IMR-90 (cell line): ENCODE results near the gene NLRP3. TPM values are rescaled to one million over a fixed set of nuclear protein-coding genes. Genes with fewer than 3 reads are reported as not detected.

ENCODE experiments used
- ATAC-seq: fragments of 200-7000 bp; cut with Tn5 transposase; 2 replicates; pipeline ENCODE4 v1.9.1; 2020; ENCODE audit warnings: low read depth, mild to moderate bottlenecking, moderate library complexity
- BruUV-seq: library from RNA; stranded (reverse); fragments of 400-500 nt; replicated peaks from 2 replicates; lab custom pipeline; 2021; lab: Mats Ljungman, UMichigan
- CTCF ChIA-PET: fragments of 300-600 bp; formaldehyde crosslinking; extraction: SDS; loops from one replicate; lab custom pipeline; 2021; ENCODE audit warnings: antibody characterized with exemption; lab: Yijun Ruan, JAX
- POLR2A ChIA-PET: fragments of 300-600 bp; sonication (Branson Sonifier 250); formaldehyde crosslinking; loops from one replicate; lab custom pipeline; 2022; ENCODE audit warnings: antibody characterized with exemption; ENCODE audit not compliant: unreplicated experiment; lab: Charles Lee
- DNase-seq: peaks from one replicate; pipeline ENCODE4 v3.0.0; 2013
- H2AFZ ChIP-seq: replicated peaks from 2 replicates; pipeline ENCODE3; 2013; ENCODE audit warnings: low read length, mild to moderate bottlenecking; ENCODE audit not compliant: poor library complexity
- H2AK5ac ChIP-seq: 2 replicates; pipeline ENCODE4 v1.6.1; 2013; ENCODE audit warnings: low read depth, low read length, inconsistent platforms
- H2AK9ac ChIP-seq: replicated peaks from 2 replicates; pipeline ENCODE3; 2013; ENCODE audit warnings: mild to moderate bottlenecking, low read depth, low read length, moderate library complexity; ENCODE audit not compliant: poor library complexity
- H2BK120ac ChIP-seq: 2 replicates; pipeline ENCODE4 v1.6.1; 2013; ENCODE audit warnings: low read depth, low read length, inconsistent platforms
- H2BK15ac ChIP-seq: 3 replicates; pipeline ENCODE4 v1.6.1; 2013; ENCODE audit warnings: low read depth, low read length, inconsistent platforms
- H2BK20ac ChIP-seq: 2 replicates; pipeline ENCODE4 v1.6.1; 2013; ENCODE audit warnings: low read depth, mild to moderate bottlenecking, inconsistent platforms, low read length, moderate library complexity
- H2BK5ac ChIP-seq: 2 replicates; pipeline ENCODE4 v1.6.1; 2013; ENCODE audit warnings: mild to moderate bottlenecking, low read depth, low read length, inconsistent platforms; ENCODE audit not compliant: poor library complexity, severe bottlenecking
- H3K14ac ChIP-seq: replicated peaks from 2 replicates; pipeline ENCODE4 v1.6.1; 2013; ENCODE audit warnings: low read depth, low read length, inconsistent platforms
- H3K18ac ChIP-seq: 2 replicates; pipeline ENCODE4 v1.6.1; 2013; ENCODE audit warnings: low read depth, low read length, control low read depth
- H3K23ac ChIP-seq: 2 replicates; pipeline ENCODE4 v1.6.1; 2013; ENCODE audit warnings: low read depth, low read length, inconsistent platforms
- H3K27ac ChIP-seq: 2 replicates; pipeline ENCODE4 v1.5.1; 2013; ENCODE audit warnings: mild to moderate bottlenecking, control low read depth, low read length; ENCODE audit not compliant: insufficient read depth
- H3K27me3 ChIP-seq: 2 replicates; pipeline ENCODE4 v1.6.1; 2013; ENCODE audit warnings: low read length; ENCODE audit not compliant: control insufficient read depth, insufficient read depth
- H3K36me3 ChIP-seq: 2 replicates; pipeline ENCODE4 v1.6.1; 2013; ENCODE audit warnings: low read length, mixed read lengths; ENCODE audit not compliant: control insufficient read depth, insufficient read depth
- H3K4ac ChIP-seq: 2 replicates; pipeline ENCODE4 v1.6.1; 2013; ENCODE audit warnings: low read depth, low read length, inconsistent platforms
- H3K4me1 ChIP-seq: 2 replicates; pipeline ENCODE4 v1.6.1; 2013; ENCODE audit warnings: low read length, mixed read lengths; ENCODE audit not compliant: control insufficient read depth, insufficient read depth
- H3K4me2 ChIP-seq: 2 replicates; pipeline ENCODE4 v1.6.1; 2013; ENCODE audit warnings: low read depth, mild to moderate bottlenecking, control low read depth, low read length, moderate library complexity
- H3K4me3 ChIP-seq: 2 replicates; pipeline ENCODE4 v1.5.1; 2013; ENCODE audit warnings: low read depth, mild to moderate bottlenecking, control low read depth, low read length, moderate library complexity; ENCODE audit not compliant: insufficient read depth
- H3K56ac ChIP-seq: 2 replicates; pipeline ENCODE4 v1.6.1; 2013; ENCODE audit warnings: low read length, inconsistent platforms; ENCODE audit not compliant: insufficient read depth; ENCODE audit errors: extremely low read depth
- H3K79me1 ChIP-seq, 2 experiments: 2 replicates each; pipeline ENCODE4 v1.6.1; 2013; ENCODE audit warnings: low read length in 2 of 2, inconsistent platforms in 1 of 2, low read depth in 1 of 2
- H3K9ac ChIP-seq: 2 replicates; pipeline ENCODE4 v1.6.1; 2013; ENCODE audit warnings: low read depth, low read length, control low read depth
- H3K9me1 ChIP-seq: 2 replicates; pipeline ENCODE4 v1.6.1; 2013; ENCODE audit warnings: low read length, inconsistent platforms; ENCODE audit not compliant: insufficient read depth
- H3K9me3 ChIP-seq: 2 replicates; pipeline ENCODE4 v1.6.1; 2013; ENCODE audit warnings: low read length; ENCODE audit not compliant: control insufficient read depth, insufficient read depth
- H4K20me1 ChIP-seq: 2 replicates; pipeline ENCODE4 v1.6.1; 2013; ENCODE audit warnings: low read length, inconsistent platforms; ENCODE audit not compliant: insufficient read depth
- H4K5ac ChIP-seq: 2 replicates; pipeline ENCODE4 v1.6.1; 2013; ENCODE audit warnings: mild to moderate bottlenecking, low read depth, low read length, control low read depth
- H4K8ac ChIP-seq, 2 experiments: 2 replicates each; pipeline ENCODE4 v1.6.1; 2013; ENCODE audit warnings: low read depth in 2 of 2, low read length in 2 of 2, control low read depth in 1 of 2, inconsistent platforms in 1 of 2
- H4K91ac ChIP-seq: 2 replicates; pipeline ENCODE4 v1.6.1; 2013; ENCODE audit warnings: low read depth, low read length, inconsistent platforms; ENCODE audit not compliant: insufficient read depth
- CHD1 ChIP-seq: IDR thresholded peaks from 2 replicates; pipeline ENCODE4 v1.6.1; 2012; ENCODE audit warnings: low read depth, low read length, improper control_type of control experiment
- MAFK ChIP-seq: IDR thresholded peaks from 2 replicates; pipeline ENCODE4 v1.6.1; 2012; ENCODE audit warnings: low read depth, low read length, improper control_type of control experiment
- MXI1 ChIP-seq: IDR thresholded peaks from 2 replicates; pipeline ENCODE4 v1.6.1; 2012; ENCODE audit warnings: low read depth, mild to moderate bottlenecking, low read length, moderate library complexity, borderline replicate concordance
- NFE2L2 ChIP-seq: fragments of 150-350 bp; IDR thresholded peaks from 2 replicates; pipeline ENCODE4 v1.6.1; 2016; ENCODE audit warnings: low read depth, mild to moderate bottlenecking, low read length
- WGBS, 2 experiments: methylation state at CpG; one replicate each; pipeline versions ENCODE4 v1.1.5 to v1.1.7; 2013; ENCODE audit warnings: missing lambda C conversion rate in 2 of 2; ENCODE audit not compliant: insufficient read length in 1 of 2; ENCODE audit errors: extremely low coverage in 2 of 2; 5-methylcytosine and 5-hydroxymethylcytosine counted together
- dilution Hi-C: fragments of 300-500 bp; cut with HindIII; formaldehyde crosslinking; loops from one replicate; pipeline ENCODE4 v1.14.3; 2018; ENCODE audit warnings: low sequenced_read_pairs; ENCODE audit not compliant: unreplicated experiment
- in situ Hi-C: fragments of 300-500 bp; cut with MboI; formaldehyde crosslinking; loops from 3 replicates; pipeline ENCODE4 v1.14.3; 2019; ENCODE audit warnings: low sequenced_read_pairs, inconsistent platforms, mixed read lengths
- intact Hi-C: fragments of 100-400 bp; cut with micrococcal nuclease; formaldehyde crosslinking; loops from 2 replicates; pipeline ENCODE4 v1.10.0; 2022
- polyA plus RNA-seq, 3 experiments: library from polyadenylated mRNA; depleted of rRNA; stranded (reverse); fragments of >200 nt; gene quantifications; 2 replicates each; pipeline ENCODE4 v1.2.3, GENCODE V29; 2012; ENCODE audit warnings: low replicate concordance in 1 of 3
- total RNA-seq: library from RNA; depleted of rRNA; stranded (reverse); fragments of >200 nt; gene quantifications from 2 replicates; pipeline ENCODE4 v1.2.3, GENCODE V29; 2012

NLRP3 gene
- total and polyA plus RNA-seq, 2 of the 4 experiments (the other 2 are of a cell fraction): 0.18 TPM; not detected in 1

DNA sequence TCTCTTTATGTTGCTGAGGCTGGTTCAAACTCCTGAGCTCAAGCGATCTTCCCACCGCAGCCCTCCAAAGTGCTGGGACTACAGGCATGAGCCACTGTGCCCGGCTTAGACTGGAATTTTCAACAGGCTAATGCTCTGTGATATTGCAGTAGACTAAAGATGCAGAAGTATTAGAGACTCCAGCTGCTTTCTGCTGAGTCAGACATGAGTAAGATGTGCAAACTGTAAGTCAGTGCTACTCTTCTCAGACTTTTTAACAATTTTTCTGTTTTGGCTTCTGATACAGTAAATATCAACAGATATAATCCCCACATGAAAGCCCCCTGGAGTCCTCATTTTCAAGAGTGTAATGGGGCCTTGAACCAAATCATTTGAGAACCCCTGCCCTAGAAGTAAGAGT is 29.3 kb upstream of the NLRP3 start:
- no peak overlapping the region for H2BK15ac ChIP-seq
- no peak overlapping the region for H3K27ac ChIP-seq
- no peaks in the 10 kb centered on the region for H3K79me1 ChIP-seq
- H4K8ac ChIP-seq: no peak overlapping the region
- no peak overlapping the region for H2BK5ac ChIP-seq
- H3K4me2 ChIP-seq: no peak overlapping the region
- no peaks in the 10 kb centered on the region for H3K27me3 ChIP-seq
- no peaks in the 10 kb centered on the region for H3K9me3 ChIP-seq
- no peak overlapping the region; the same call in 1 of the 2 replicates for H3K9ac ChIP-seq
- 0 out of 2 replicates have a peak overlapping the region, but pooled peaks have one; percentile 27 for H3K18ac ChIP-seq
- in situ Hi-C loops (no loop called here), dilution Hi-C loops (no loop called here), intact Hi-C loops (no loop called here)
- H4K5ac ChIP-seq: no peak overlapping the region
- no peak overlapping the region for H3K56ac ChIP-seq
- H3K4ac ChIP-seq: no peak overlapping the region
- H3K23ac ChIP-seq: no peak overlapping the region
- no peak overlapping the region for H2AK5ac ChIP-seq
- no peaks in the 10 kb centered on the region for H3K9me1 ChIP-seq
- no peak overlapping the region for H2AK9ac ChIP-seq
- WGBS, 2 experiments: 58% methylated on average over 2 of the region's 3 CpGs; no CpG with 5 or more reads in 1 of the 2 experiments
- H3K4me3 ChIP-seq: no peak overlapping the region
- TF ChIP-seq MXI1 (no peak), NFE2L2 (peak; percentile 70), MAFK (peak; percentile 95), CHD1 (no peak)
- H4K91ac ChIP-seq: no peak overlapping the region
- H2BK20ac ChIP-seq: no peak overlapping the region
- H3K4me1 ChIP-seq: peaks cover 2% of the 10 kb centered on the region; the same call in 1 of the 2 replicates
- H2BK120ac ChIP-seq: no peak overlapping the region
- DNase-seq (peak; percentile 73), ATAC-seq (peak; percentile 79)
- POLR2A ChIA-PET: no interaction called here
- no peaks in the 10 kb centered on the region for H4K20me1 ChIP-seq
- CTCF ChIA-PET: interaction anchor here (1.2 kb wide), 1 partner anchor 14 kb away, joined by 3 read pairs; no protein-coding TSS in a partner anchor
- no peaks in the 10 kb centered on the region for H3K36me3 ChIP-seq
- H3K14ac ChIP-seq: no peak overlapping the region
- no peak overlapping the region for H2AFZ ChIP-seq
- BruUV-seq: no TSS peak
